GM19324 (cell line): Measurements from ENCODE around the gene NLRP11.

Experiments used
- ATAC-seq: cut with Tn5 transposase; IDR thresholded peaks from one replicate; pipeline ENCODE4 v1.9.1; 2021; ENCODE audit warnings: mild to moderate bottlenecking, moderate library complexity; ENCODE audit not compliant: unreplicated experiment, low FRiP score

Gene NLRP11

GRCh38 chr19:55831846-55832245 lies at the start of gene NLRP11:
TSS of gene NLRP11 (minus strand) at chr19:55831999. CDS start at chr19:55818174, 13,825 bp downstream.
- no peak for ATAC-seq

- no peak for ATAC-seq
Observed at GRCh38 chr19:55877211-55877610, 45.4 kb upstream of the NLRP11 start.

DNA sequence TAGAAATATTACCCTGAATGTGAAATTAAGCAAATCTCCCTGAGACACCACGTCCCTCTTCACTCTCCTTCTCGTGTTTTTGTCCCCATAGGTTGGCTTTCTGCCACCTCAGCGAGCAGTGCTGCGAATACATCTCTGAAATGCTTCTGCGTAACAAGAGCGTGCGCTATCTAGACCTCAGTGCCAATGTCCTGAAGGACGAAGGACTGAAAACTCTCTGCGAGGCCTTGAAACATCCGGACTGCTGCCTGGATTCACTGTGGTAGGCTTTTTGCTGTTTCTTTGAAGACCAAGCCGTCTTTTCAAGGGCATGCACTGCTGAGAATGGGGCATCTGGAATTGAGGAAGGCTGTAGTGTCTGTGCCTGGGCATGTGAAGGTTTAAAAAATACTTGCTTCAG lies 38.9 kb upstream of the NLRP11 start:
- no peak for ATAC-seq

- no peak for ATAC-seq
Observed at GRCh38 chr19:55867101-55867500, 35.3 kb upstream of the NLRP11 start.

GRCh38 chr19:55866521-55866920 lies 34.7 kb upstream of the NLRP11 start:
- ATAC-seq, result no peak

- no peak for ATAC-seq
Observed at GRCh38 chr19:55858969-55859368, 27.2 kb upstream of the NLRP11 start.

DNA sequence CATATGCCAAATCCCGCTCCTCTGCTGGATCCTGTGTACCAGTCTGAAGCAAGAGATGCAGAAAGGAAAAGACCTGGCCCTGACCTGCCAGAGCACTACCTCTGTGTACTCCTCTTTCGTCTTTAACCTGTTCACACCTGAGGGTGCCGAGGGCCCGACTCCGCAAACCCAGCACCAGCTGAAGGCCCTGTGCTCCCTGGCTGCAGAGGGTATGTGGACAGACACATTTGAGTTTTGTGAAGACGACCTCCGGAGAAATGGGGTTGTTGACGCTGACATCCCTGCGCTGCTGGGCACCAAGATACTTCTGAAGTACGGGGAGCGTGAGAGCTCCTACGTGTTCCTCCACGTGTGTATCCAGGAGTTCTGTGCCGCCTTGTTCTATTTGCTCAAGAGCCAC lies 26.6 kb upstream of the NLRP11 start:
- no peak for ATAC-seq

GRCh38 chr19:55857974-55858373 lies 26.2 kb upstream of the NLRP11 start:
- no peak for ATAC-seq

DNA sequence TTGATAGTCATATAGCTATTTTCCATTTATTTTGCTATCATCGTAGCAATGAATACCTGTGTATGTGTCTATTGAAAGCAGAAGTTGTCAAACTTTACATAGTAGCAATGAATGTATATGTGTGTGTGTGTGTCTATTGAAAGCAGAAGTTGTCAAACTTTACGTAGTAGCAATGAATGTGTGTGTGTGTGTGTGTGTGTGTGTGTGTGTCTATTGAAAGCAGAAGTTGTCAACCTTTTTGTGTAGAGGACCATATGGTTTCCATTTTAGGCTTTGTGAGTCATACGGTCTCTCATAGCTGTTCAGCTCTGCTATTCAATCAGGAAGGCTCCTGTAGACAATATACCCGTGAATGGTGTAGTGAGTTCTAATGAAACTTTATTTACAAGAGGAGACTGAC lies 25.4 kb upstream of the NLRP11 start:
- ATAC-seq, result no peak

- no peak for ATAC-seq
Observed at GRCh38 chr19:55855160-55855559, 23.4 kb upstream of the NLRP11 start.

DNA sequence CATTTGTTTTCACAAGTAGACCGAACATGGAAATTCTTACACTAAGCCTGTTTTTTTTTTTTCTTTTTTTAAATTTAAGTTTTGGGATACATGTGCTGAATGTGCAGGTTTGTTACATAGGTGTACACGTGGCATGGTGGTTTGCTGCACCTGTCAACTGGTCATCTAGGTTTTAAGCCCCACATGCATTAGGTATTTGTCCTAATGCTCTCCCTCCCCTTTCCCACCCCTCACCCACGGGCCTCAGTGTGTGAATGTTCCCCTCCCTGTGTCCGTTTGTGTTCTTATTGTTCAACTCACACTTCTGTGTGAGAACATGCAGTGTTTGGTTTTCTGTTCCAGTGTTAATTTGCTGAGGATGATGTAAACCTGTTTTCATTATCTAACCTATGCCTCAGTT lies 7.1 kb upstream of the NLRP11 start:
- ATAC-seq, result no peak

GRCh38 chr19:55838251-55838650 lies 6.5 kb upstream of the NLRP11 start:
- no peak for ATAC-seq

GRCh38 chr19:55836340-55836739 lies 4.5 kb upstream of the NLRP11 start, which contains the start of gene NLRP4:
TSS of gene NLRP4 (plus strand) at chr19:55836540. CDS start at chr19:55852081, 15,541 bp downstream.
- ATAC-seq, result no peak

GRCh38 chr19:55832676-55833075 lies 877 bp upstream of the NLRP11 start:
- no peak for ATAC-seq

DNA sequence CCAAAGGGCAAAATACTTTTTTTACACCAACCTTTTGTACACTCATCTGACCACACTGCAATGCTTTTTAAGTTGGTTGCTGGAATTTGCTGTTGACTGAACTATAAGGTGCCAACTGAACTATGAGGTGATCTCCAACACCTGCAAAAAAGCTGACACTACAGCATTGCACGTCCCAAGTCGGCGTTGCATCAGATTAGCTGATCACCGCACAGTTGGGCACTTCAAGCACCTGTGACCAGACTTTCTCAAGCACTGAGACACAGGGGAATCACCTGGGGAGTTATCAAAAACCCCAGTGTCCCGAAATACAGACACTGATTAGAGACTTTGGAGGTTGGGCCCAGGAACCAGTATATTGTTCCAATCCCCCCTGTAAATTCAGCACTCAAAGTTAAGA lies 1.1 kb downstream of the NLRP11 start:
- ATAC-seq, result no peak

- ATAC-seq, result no peak
Observed at GRCh38 chr19:55820037-55820436, 11.8 kb downstream of the NLRP11 start.

GRCh38 chr19:55813906-55814305 lies 17.9 kb downstream of the NLRP11 start:
- no peak for ATAC-seq

- ATAC-seq, result no peak
Observed at GRCh38 chr19:55812449-55812848, 19.4 kb downstream of the NLRP11 start.

- ATAC-seq, result no peak
Observed at GRCh38 chr19:55811340-55811739, 20.5 kb downstream of the NLRP11 start.

DNA sequence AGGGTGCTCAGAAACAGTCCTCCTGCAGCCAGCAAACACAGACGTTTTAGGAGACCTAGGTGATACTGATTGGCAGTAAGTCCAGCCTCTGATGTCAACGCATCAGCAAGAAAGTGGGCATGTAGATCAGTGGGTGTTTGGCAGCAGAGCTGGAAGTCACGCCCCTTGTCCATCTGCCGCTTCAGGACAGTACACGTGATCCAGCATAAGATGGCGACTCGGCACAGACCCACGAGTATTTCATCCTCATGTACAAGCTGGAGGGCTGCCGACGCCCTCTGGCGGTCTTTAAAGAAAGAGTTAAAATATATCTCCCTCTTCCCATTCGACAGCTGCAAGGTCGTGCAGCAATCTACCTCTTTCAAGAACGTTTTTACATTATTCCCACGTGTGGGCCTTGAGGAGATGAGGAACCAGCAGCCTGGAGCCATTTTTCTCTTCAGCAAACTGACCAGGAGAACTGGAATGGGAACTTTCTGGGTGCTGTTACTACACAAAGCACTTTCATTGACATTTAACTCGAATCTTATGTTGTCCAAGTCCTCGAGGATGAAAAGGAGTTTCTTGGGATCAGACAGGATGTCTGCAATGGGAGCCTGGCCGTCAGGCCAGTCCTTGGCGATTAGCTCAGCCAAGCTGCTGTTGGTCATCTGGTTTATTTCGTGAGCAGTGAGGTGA lies 22.3 kb downstream of the NLRP11 start:
- ATAC-seq, result no peak

DNA sequence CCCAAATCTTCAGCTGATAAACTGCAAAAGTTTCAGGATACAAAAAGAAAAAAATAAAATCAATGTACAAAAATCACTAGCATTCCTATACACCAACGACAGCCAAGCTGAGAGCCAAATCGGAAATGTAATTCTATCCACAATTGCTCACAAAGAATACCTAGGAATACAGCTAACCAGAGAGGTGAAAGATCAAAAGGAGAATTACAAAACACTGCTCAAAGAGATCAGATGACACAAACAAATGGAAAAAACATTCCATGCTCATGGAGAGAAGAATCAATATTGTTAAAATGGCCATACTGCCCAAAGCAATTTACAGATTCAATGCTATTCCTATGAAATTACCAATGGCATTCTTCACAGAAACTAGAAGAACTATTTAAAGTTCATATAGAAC lies 29.5 kb downstream of the NLRP11 start:
- no peak for ATAC-seq

GRCh38 chr19:55801416-55801815 lies 30.4 kb downstream of the NLRP11 start:
- ATAC-seq, result no peak

GRCh38 chr19:55795021-55795420 lies 36.8 kb downstream of the NLRP11 start:
- no peak for ATAC-seq
